Vagina (tissue), 2 donors: Measurements from ENCODE around the gene ZNF683. TPM values are rescaled to one million over a fixed set of nuclear protein-coding genes. Genes with fewer than 3 reads are reported as not detected.

ENCODE experiments used
- DNase-seq, 2 donors: peaks; one replicate each; pipeline ENCODE4 v3.0.0-alpha.2; 2017; ENCODE audit errors: extremely low spot score in 2 of 2
- H3K27ac ChIP-seq: fragments of 200-600 bp; sonication (generic); one replicate; pipeline ENCODE4 v1.5.1; 2019
- H3K27me3 ChIP-seq: fragments of 200-600 bp; sonication (generic); one replicate; pipeline ENCODE4 v1.5.1; 2019
- H3K36me3 ChIP-seq, 2 donors: fragments of 200-600 bp; sonication (generic); one replicate each; pipeline ENCODE4 v1.5.1; 2017 to 2019
- H3K4me1 ChIP-seq: fragments of 200-600 bp; sonication (generic); one replicate; pipeline ENCODE4 v1.5.1; 2019
- H3K4me3 ChIP-seq, 2 donors: fragments of 200-600 bp; sonication (generic); 1 replicate in 1 of 2; 2 replicates in 1 of 2; pipeline ENCODE4 v1.5.1; 2016 to 2019
- H3K9me3 ChIP-seq: fragments of 200-600 bp; sonication (generic); one replicate; pipeline ENCODE4 v1.5.1; 2019
- CTCF ChIP-seq, 3 experiments: fragments of 450-650 bp in 2 of 3; fragments of 200-600 bp in 1 of 3; sonication (generic) in 1 of 3; IDR thresholded peaks; one replicate each; pipeline ENCODE4 v1.5.1; 2017 to 2019; ENCODE audit warnings: antibody characterized with exemption in 3 of 3, mild to moderate bottlenecking in 2 of 3, moderate library complexity in 2 of 3
- POLR2A ChIP-seq, 2 donors: fragments of 450-650 bp; IDR thresholded peaks; one replicate each; pipeline ENCODE4 v1.6.1; 2017; ENCODE audit warnings: antibody characterized with exemption in 2 of 2, mild to moderate bottlenecking in 2 of 2, moderate library complexity in 2 of 2
- POLR2AphosphoS5 ChIP-seq, 2 donors: sonication (generic); formaldehyde crosslinking; IDR thresholded peaks; one replicate each; pipeline ENCODE4 v1.9.0; 2017; ENCODE audit warnings: antibody characterized with exemption in 2 of 2, mild to moderate bottlenecking in 2 of 2, low read depth in 1 of 2; ENCODE audit not compliant: insufficient read depth in 1 of 2
- intact Hi-C: fragments of 100-400 bp; cut with DNase I; formaldehyde crosslinking; loops from one replicate; pipeline ENCODE4 v1.15.1; 2023
- total RNA-seq: library from RNA; depleted of rRNA; stranded (reverse); fragments of >200 nt; gene quantifications from one replicate; pipeline ENCODE4 v1.2.3, GENCODE V29; 2016

The ZNF683 gene
- total RNA-seq, 1 donor from 2014 or later, result not detected

DNA sequence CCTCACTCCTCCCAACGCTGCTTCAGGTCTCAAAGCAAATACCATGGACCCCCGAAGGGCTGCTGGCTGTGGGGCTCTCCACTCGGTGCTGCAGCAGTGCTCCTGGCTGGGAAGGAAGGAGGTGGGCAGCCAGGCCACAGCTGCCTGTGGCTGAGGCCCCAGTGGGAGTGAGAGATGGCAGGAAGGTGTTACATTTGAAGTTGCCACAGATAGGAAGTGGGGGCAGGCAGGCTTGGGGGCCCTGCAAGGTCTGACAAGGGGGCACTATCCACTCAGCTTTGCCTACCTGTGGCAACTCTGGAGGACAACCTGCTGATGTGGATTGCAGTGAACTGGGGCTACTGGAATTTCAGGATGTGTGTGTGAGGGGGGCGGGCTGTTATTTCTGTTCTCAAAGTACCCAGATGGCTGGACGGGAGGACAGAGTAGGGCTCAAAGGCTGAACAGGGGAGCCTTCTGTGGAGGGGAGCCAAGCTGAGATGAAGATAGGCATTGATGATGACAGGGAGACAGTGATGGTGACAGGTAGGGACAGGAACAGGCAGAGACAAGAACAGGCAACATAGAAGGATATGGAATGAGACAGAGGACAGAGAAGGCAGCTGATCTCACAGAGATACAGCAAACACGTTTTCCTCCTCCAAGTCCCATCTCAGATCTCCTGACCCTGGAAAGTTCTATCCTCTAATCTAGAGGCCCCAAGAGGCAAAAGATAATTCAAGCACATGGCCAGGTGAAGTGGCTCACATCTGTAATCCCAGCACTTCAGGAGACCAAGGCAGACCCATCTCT lies 1.8 kb downstream of the ZNF683 start:
- Histone ChIP-seq H3K4me1 (no peaks in the 10 kb centered on the region), H3K4me3 (no peak overlapping the region), H3K27me3 (no peaks in the 10 kb centered on the region), H3K36me3 (no peaks in the 10 kb centered on the region), H3K9me3 (no peaks in the 10 kb centered on the region), H3K27ac (no peak overlapping the region)
- no peak for DNase-seq
- no peak for TF ChIP-seq POLR2A (IDR thresholded peaks at IDR 0.05)
- TF ChIP-seq CTCF (IDR thresholded peaks at IDR 0.05), result no peak
- no peak for TF ChIP-seq POLR2AphosphoS5 (IDR thresholded peaks at IDR 0.05; ENCODE audit: insufficient read depth in 1 of 2, low read depth in 1 of 2)
- intact Hi-C loops, result no loop called here

DNA sequence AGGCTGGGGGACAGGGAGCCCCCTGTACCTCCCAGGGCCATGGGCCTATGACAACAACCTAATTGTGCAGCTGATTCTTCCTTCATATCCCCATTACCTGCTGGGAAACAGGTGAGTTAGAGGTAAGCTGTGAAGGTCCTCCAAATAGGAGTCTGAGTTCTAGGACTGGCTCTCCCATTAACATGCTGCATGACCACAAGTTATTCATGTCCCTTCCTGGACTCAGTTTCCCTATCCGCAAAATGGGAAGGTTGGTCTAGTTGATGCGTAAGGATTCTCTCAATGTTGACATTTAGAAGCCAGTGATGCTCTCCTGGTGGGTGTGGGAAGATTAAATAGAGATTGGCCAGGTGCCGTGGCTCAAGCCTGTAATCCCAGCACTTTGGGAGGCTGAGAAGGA lies 4.1 kb downstream of the ZNF683 start:
- H3K27me3 ChIP-seq, result no peaks in the 10 kb centered on the region
- DNase-seq, result no peak
- H3K4me3 ChIP-seq, result no peak overlapping the region
- TF ChIP-seq POLR2A (IDR thresholded peaks at IDR 0.05) (no peak), CTCF (IDR thresholded peaks at IDR 0.05) (no peak), POLR2AphosphoS5 (IDR thresholded peaks at IDR 0.05; ENCODE audit: insufficient read depth in 1 of 2, low read depth in 1 of 2) (no peak)
- H3K36me3 ChIP-seq, result no peaks in the 10 kb centered on the region
- intact Hi-C loops, result no loop called here
- H3K27ac ChIP-seq, result no peak overlapping the region
- H3K9me3 ChIP-seq, result no peaks in the 10 kb centered on the region
- no peaks in the 10 kb centered on the region for H3K4me1 ChIP-seq

DNA sequence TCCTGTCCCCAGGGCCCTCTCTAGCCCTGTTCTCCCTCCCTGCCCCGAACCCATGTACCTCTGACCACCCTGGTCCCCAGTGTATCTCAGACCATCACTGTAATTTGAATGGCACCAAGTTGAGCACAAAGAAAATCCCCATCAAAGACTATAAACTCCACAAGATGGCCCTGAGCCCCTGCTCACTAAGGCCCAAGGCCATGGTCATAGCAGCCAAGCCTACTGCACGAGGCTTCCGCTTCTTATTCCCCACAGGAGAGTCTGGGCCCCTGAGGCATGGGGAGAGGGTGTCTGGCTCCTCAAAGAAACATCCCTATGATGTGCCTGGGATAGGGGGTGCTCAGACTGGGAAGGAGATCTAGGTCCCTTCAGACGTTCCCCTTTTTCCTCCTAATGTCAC lies 4.5 kb downstream of the ZNF683 start:
- Histone ChIP-seq H3K27ac (no peak overlapping the region), H3K27me3 (no peaks in the 10 kb centered on the region), H3K36me3 (no peaks in the 10 kb centered on the region), H3K4me3 (no peak overlapping the region), H3K9me3 (no peaks in the 10 kb centered on the region), H3K4me1 (no peaks in the 10 kb centered on the region)
- intact Hi-C loops, result no loop called here
- TF ChIP-seq POLR2AphosphoS5 (IDR thresholded peaks at IDR 0.05; ENCODE audit: insufficient read depth in 1 of 2, low read depth in 1 of 2), result no peak
- no peak for TF ChIP-seq CTCF (IDR thresholded peaks at IDR 0.05)
- no peak for TF ChIP-seq POLR2A (IDR thresholded peaks at IDR 0.05)
- no peak for DNase-seq

DNA sequence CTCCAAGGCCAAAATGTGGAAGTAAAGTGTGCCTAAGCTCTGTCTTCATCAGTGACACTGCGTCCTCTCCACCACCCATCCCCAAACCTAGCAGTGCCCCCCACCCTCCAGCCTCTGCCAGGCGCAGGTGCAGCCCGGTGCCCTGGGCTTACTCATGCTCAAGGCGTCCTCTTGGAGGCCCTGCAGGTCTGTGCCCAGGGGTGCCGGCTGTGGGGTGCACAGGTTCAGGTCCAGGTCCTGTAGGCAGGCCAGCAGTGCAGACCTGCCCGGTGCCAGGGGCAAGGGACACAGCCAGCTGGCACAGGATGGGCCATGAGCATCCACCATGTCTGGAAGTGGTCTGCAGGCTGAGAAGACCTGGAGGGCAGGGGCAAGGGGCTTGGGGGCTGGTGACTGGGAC lies 5.1 kb downstream of the ZNF683 start:
- H3K4me1 ChIP-seq, result no peaks in the 10 kb centered on the region
- H3K9me3 ChIP-seq, result no peaks in the 10 kb centered on the region
- H3K27me3 ChIP-seq, result no peaks in the 10 kb centered on the region
- no peak overlapping the region for H3K4me3 ChIP-seq
- intact Hi-C loops, result no loop called here
- no peaks in the 10 kb centered on the region for H3K36me3 ChIP-seq
- DNase-seq, result no peak
- no peak for TF ChIP-seq CTCF (IDR thresholded peaks at IDR 0.05)
- no peak for TF ChIP-seq POLR2AphosphoS5 (IDR thresholded peaks at IDR 0.05; ENCODE audit: insufficient read depth in 1 of 2, low read depth in 1 of 2)
- no peak for TF ChIP-seq POLR2A (IDR thresholded peaks at IDR 0.05)
- no peak overlapping the region for H3K27ac ChIP-seq

DNA sequence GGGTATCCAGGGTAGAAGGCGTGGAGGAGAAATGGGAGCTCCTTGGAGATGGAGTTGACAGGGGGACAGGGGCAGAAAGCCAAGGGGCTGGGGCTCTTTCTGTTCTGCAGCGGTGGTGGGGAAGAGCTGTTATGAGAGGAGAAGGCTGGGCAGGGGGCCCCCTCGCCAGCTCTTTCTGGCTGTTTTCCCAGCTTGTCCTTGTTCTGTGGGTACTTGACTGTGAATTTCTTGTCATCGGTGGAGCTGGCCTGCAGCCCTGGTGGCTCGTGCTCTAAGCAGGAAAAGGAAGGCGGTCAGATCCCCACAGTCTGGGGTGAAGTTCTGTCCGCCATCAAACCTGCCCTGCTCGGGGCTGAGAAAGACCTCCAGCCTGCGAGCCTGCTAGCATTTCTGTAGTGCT lies 7.6 kb downstream of the ZNF683 start:
- no peak for DNase-seq
- Histone ChIP-seq H3K4me3 (no peak overlapping the region), H3K36me3 (no peaks in the 10 kb centered on the region), H3K9me3 (no peaks in the 10 kb centered on the region), H3K27ac (no peak overlapping the region), H3K4me1 (peaks cover 12% of the 10 kb centered on the region), H3K27me3 (peaks cover 4% of the 10 kb centered on the region)
- intact Hi-C loops, result no loop called here
- TF ChIP-seq POLR2A (IDR thresholded peaks at IDR 0.05), result no peak
- TF ChIP-seq CTCF (IDR thresholded peaks at IDR 0.05), result no peak
- TF ChIP-seq POLR2AphosphoS5 (IDR thresholded peaks at IDR 0.05; ENCODE audit: insufficient read depth in 1 of 2, low read depth in 1 of 2), result no peak
